ENCODE data around the gene ZNF512. TPM values are rescaled to one million over a fixed set of nuclear protein-coding genes. Genes with fewer than 3 reads are reported as not detected.
"Not testable (repeated sequence)": the region's sequence is repeated elsewhere in the genome, so short reads cannot be mapped to it uniquely, and the experiment has no call there.

ZNF512 gene
- total RNA-seq, 1 experiment from 2014 or later = 38.9 TPM

DNA sequence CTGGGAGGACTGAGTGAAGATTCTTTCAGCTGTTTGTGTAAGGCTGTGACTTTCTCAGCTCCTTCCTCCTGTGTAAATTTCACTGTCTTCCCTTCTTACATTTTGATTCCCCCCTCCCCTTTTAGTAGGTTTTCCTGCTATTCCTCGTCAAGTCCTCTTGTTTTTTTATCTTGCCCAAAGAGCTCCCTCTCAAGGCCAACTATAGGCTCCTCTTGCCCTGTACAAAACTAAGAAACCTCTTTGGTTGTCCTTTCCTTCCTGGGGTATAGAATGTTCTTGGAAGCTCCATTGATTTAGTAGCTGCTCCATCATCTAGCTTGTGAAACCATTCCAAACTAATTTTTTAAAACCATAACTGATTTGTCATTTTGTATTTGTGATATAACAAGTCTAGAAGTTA lies 38.7 kb downstream of the ZNF512 start:
- Histone ChIP-seq H3K4me1 (no peaks in the 10 kb centered on the region), H3K27me3 (replicated peaks; ENCODE audit: control insufficient read depth, insufficient read depth, low read length) (no peaks in the 10 kb centered on the region), H3K36me3 (ENCODE audit: control insufficient read depth, insufficient read depth, low read length) (peaks cover 1% of the 10 kb centered on the region), H3K9me3 (no peaks in the 10 kb centered on the region), H3K4me3 (ENCODE audit: low read depth, low read length) (no peak overlapping the region)
- BruUV-seq (replicated peaks) = no TSS peak
- CTCF ChIA-PET = interaction anchor here (0.6 kb wide), 1 partner anchor 158 kb away, joined by 3 read pairs; no protein-coding TSS in a partner anchor
- POLR2A ChIA-PET = no interaction called here
- Mint-ChIP-seq H3K4me3 (ENCODE audit: unreplicated experiment) (no peak overlapping the region), H3K9me3 (ENCODE audit: unreplicated experiment) (no peaks in the 10 kb centered on the region), H3K27me3 (ENCODE audit: insufficient read depth, unreplicated experiment) (no peaks in the 10 kb centered on the region), H3K4me1 (ENCODE audit: low read depth, unreplicated experiment) (no peaks in the 10 kb centered on the region), H3K27ac (ENCODE audit: unreplicated experiment) (no peak overlapping the region), H3K36me3 (ENCODE audit: insufficient read depth, unreplicated experiment) (peaks cover 45% of the 10 kb centered on the region)
- no peak for DNase-seq
- intact Hi-C loops (cut with micrococcal nuclease; ENCODE audit: unreplicated experiment) = loop anchor here (10.0 kb wide), 1 partner anchor 217 kb away; the partner anchor contains the start of gene PPM1G
- TF ChIP-seq, protein P1, sequence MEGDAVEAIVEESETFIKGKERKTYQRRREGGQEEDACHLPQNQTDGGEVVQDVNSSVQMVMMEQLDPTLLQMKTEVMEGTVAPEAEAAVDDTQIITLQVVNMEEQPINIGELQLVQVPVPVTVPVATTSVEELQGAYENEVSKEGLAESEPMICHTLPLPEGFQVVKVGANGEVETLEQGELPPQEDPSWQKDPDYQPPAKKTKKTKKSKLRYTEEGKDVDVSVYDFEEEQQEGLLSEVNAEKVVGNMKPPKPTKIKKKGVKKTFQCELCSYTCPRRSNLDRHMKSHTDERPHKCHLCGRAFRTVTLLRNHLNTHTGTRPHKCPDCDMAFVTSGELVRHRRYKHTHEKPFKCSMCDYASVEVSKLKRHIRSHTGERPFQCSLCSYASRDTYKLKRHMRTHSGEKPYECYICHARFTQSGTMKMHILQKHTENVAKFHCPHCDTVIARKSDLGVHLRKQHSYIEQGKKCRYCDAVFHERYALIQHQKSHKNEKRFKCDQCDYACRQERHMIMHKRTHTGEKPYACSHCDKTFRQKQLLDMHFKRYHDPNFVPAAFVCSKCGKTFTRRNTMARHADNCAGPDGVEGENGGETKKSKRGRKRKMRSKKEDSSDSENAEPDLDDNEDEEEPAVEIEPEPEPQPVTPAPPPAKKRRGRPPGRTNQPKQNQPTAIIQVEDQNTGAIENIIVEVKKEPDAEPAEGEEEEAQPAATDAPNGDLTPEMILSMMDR (IDR thresholded peaks at IDR 0.05; ENCODE audit: insufficient read depth in 1 of 2, low read depth in 1 of 2, low read length in 1 of 2, severe bottlenecking in 1 of 2, unreplicated experiment in 1 of 2) = no peak

DNA sequence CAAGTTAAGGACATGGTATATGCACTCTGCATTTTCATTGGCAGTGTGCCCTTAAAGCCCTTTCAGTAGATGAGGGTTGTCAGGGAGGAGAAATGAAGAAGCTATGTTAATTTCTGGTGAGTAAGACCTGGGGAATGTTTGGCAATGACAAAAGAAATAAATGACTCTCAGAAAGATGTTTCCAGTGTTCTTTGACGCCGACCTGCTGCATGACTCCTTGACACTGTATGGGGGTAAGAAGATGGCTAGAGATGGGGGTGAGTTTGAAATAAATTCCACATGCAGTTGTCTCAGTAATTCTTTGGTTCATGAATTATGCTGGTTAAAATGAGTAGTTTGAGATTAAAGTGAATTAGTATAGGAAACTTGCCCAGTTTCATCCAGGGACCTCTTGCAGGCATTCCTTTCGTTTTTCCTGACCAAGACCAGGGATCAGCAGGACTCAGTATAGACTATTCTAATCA lies 40.1 kb downstream of the ZNF512 start:
- intact Hi-C loops (cut with micrococcal nuclease; ENCODE audit: unreplicated experiment) = loop anchor here (10.0 kb wide), 1 partner anchor 218 kb away; the partner anchor contains the start of gene PPM1G
- H3K36me3 ChIP-seq (ENCODE audit: control insufficient read depth, insufficient read depth, low read length) = no peaks in the 10 kb centered on the region; the same call in 1 of the 2 replicates
- no TSS peak for BruUV-seq (replicated peaks)

DNA sequence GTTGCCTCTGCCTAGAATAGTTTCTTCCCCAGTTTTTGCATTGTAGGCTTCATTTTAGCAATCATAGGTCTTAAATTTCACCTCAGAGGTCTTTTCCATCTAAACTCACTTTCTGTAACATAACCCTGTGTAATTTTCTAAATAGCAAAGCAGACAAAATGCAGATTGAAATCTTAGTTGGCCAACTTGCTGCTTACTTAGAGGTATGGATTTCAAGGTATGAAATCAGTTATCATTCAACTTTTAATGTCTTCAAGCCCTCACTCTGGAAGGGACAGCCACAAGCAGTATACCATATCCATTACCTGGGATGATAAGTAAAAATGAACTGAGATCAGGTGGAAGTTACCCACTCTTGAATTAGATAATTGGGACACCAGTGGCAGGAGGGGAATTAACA lies 42.1 kb downstream of the ZNF512 start:
- no peaks in the 10 kb centered on the region for H3K27me3 Mint-ChIP-seq (ENCODE audit: insufficient read depth, unreplicated experiment)
- CTCF ChIA-PET = no interaction called here
- Histone ChIP-seq H3K27me3 (replicated peaks; ENCODE audit: control insufficient read depth, insufficient read depth, low read length) (no peaks in the 10 kb centered on the region), H3K4me1 (peaks cover 10% of the 10 kb centered on the region; the same call in 1 of the 2 replicates), H3K36me3 (ENCODE audit: control insufficient read depth, insufficient read depth, low read length) (no peaks in the 10 kb centered on the region; the same call in 1 of the 2 replicates), H3K4me3 (ENCODE audit: low read depth, low read length) (no peak overlapping the region), H3K9me3 (no peaks in the 10 kb centered on the region)
- POLR2A ChIA-PET = no interaction called here
- TF ChIP-seq, protein P1 (IDR thresholded peaks at IDR 0.05; ENCODE audit: insufficient read depth in 1 of 2, low read depth in 1 of 2, low read length in 1 of 2, severe bottlenecking in 1 of 2, unreplicated experiment in 1 of 2) = no peak
- H3K9me3 Mint-ChIP-seq (ENCODE audit: unreplicated experiment) = no peaks in the 10 kb centered on the region
- no TSS peak for BruUV-seq (replicated peaks)
- no peak overlapping the region for H3K27ac Mint-ChIP-seq (ENCODE audit: unreplicated experiment)
- intact Hi-C loops (cut with micrococcal nuclease; ENCODE audit: unreplicated experiment) = loop anchor here (10.0 kb wide), 1 partner anchor 220 kb away; the partner anchor contains the start of gene PPM1G
- H3K4me1 Mint-ChIP-seq (ENCODE audit: low read depth, unreplicated experiment) = peaks cover 14% of the 10 kb centered on the region
- DNase-seq = no peak
- H3K36me3 Mint-ChIP-seq (ENCODE audit: insufficient read depth, unreplicated experiment) = peaks cover 30% of the 10 kb centered on the region
- H3K4me3 Mint-ChIP-seq (ENCODE audit: unreplicated experiment) = no peak overlapping the region

More for the DNA sequence above, 40.1 kb downstream of the ZNF512 start:
- POLR2A ChIA-PET = interaction anchor here (1.5 kb wide), 1 partner anchor 41 kb away, joined by 3 read pairs; the partner anchor contains the start of genes SLC4A1AP and SUPT7L
- H3K4me1 Mint-ChIP-seq (ENCODE audit: low read depth, unreplicated experiment) = peaks cover 11% of the 10 kb centered on the region
- peaks cover 35% of the 10 kb centered on the region for H3K36me3 Mint-ChIP-seq (ENCODE audit: insufficient read depth, unreplicated experiment)
- H3K27me3 Mint-ChIP-seq (ENCODE audit: insufficient read depth, unreplicated experiment) = no peaks in the 10 kb centered on the region
- no peak overlapping the region for H3K4me3 Mint-ChIP-seq (ENCODE audit: unreplicated experiment)
- Histone ChIP-seq H3K4me1 (0 out of 2 replicates have a peak, but pooled peaks cover 4% of the 10 kb centered on the region), H3K9me3 (no peaks in the 10 kb centered on the region), H3K27me3 (replicated peaks; ENCODE audit: control insufficient read depth, insufficient read depth, low read length) (no peaks in the 10 kb centered on the region), H3K4me3 (ENCODE audit: low read depth, low read length) (no peak overlapping the region)
- no peak for DNase-seq
- no peaks in the 10 kb centered on the region for H3K9me3 Mint-ChIP-seq (ENCODE audit: unreplicated experiment)
- CTCF ChIA-PET = no interaction called here
- TF ChIP-seq, protein P1 (IDR thresholded peaks at IDR 0.05; ENCODE audit: insufficient read depth in 1 of 2, low read depth in 1 of 2, low read length in 1 of 2, severe bottlenecking in 1 of 2, unreplicated experiment in 1 of 2) = no peak
- no peak overlapping the region for H3K27ac Mint-ChIP-seq (ENCODE audit: unreplicated experiment)

DNA sequence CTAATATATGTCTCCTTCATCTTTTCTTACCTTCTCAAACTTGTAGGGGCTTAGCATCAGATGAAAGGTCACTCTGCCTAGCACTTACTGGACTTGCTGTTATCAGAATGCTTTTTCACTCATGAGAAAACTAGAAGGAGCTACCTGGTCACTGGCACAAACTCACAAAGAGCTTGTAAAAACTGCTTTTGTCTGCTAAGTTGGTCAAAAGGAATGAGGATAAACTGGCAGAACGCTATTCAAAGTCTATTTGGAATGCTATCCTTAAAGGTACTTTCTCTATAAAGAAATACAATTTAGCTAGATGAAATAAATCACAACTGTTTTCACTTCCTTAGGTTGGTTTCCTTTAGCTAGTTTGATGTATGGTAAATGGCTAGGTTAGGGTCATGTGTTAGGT lies 43.5 kb downstream of the ZNF512 start:
- H3K4me1 ChIP-seq = peaks cover 10% of the 10 kb centered on the region; the same call in 1 of the 2 replicates
- DNase-seq; H3K4me3 ChIP-seq (ENCODE audit: low read depth, low read length); H3K36me3 ChIP-seq (ENCODE audit: control insufficient read depth, insufficient read depth, low read length); CTCF ChIA-PET; H3K9me3 ChIP-seq; H3K9me3 Mint-ChIP-seq (ENCODE audit: unreplicated experiment); H3K27me3 Mint-ChIP-seq (ENCODE audit: insufficient read depth, unreplicated experiment); H3K27ac Mint-ChIP-seq (ENCODE audit: unreplicated experiment); H3K4me3 Mint-ChIP-seq (ENCODE audit: unreplicated experiment); H3K27me3 ChIP-seq (replicated peaks; ENCODE audit: control insufficient read depth, insufficient read depth, low read length); BruUV-seq (replicated peaks): not testable (repeated sequence)
- intact Hi-C loops (cut with micrococcal nuclease; ENCODE audit: unreplicated experiment) = loop anchor here (10.0 kb wide), 1 partner anchor 222 kb away; the partner anchor contains the start of gene PPM1G
- Mint-ChIP-seq H3K4me1 (ENCODE audit: low read depth, unreplicated experiment) (peaks cover 14% of the 10 kb centered on the region), H3K36me3 (ENCODE audit: insufficient read depth, unreplicated experiment) (peaks cover 17% of the 10 kb centered on the region)
- POLR2A ChIA-PET = interaction anchor here (0.6 kb wide), 1 partner anchor 415 kb away, joined by 4 read pairs; the partner anchor contains the start of genes ATRAID and SLC5A6

DNA sequence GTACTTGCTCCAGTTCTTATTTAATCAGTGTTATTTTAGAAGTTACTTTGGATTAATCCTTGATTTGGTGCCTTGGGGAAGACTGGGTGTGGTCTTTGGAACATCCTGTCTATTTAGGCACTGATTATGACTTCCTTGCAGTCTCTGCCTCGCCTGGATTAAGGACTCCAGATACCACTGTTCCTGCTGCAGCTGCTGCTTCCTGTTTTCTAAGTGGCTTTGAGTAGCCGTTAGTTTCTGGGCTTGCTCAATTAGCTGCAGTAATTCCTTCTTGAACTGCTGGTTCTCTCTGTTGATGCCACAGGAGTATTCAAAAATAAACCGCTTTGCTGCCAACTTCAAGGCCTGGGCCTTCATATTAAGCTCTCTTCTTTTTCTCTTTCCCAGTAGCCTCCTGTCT lies 44.1 kb downstream of the ZNF512 start:
- H3K9me3 Mint-ChIP-seq (ENCODE audit: unreplicated experiment); H3K27ac Mint-ChIP-seq (ENCODE audit: unreplicated experiment); H3K4me3 Mint-ChIP-seq (ENCODE audit: unreplicated experiment); H3K4me3 ChIP-seq (ENCODE audit: low read depth, low read length); H3K36me3 ChIP-seq (ENCODE audit: control insufficient read depth, insufficient read depth, low read length); H3K27me3 Mint-ChIP-seq (ENCODE audit: insufficient read depth, unreplicated experiment); CTCF ChIA-PET; DNase-seq; BruUV-seq (replicated peaks); H3K27me3 ChIP-seq (replicated peaks; ENCODE audit: control insufficient read depth, insufficient read depth, low read length); H3K9me3 ChIP-seq: not testable (repeated sequence)
- intact Hi-C loops (cut with micrococcal nuclease; ENCODE audit: unreplicated experiment) = loop anchor here (10.0 kb wide), 1 partner anchor 222 kb away; the partner anchor contains the start of gene PPM1G
- peaks cover 18% of the 10 kb centered on the region for H3K36me3 Mint-ChIP-seq (ENCODE audit: insufficient read depth, unreplicated experiment)
- POLR2A ChIA-PET = interaction anchor here (0.6 kb wide), 1 partner anchor 415 kb away, joined by 4 read pairs; the partner anchor contains the start of genes ATRAID and SLC5A6
- H3K4me1 Mint-ChIP-seq (ENCODE audit: low read depth, unreplicated experiment) = peaks cover 14% of the 10 kb centered on the region
- peaks cover 10% of the 10 kb centered on the region; the same call in 1 of the 2 replicates for H3K4me1 ChIP-seq

Measured in Caco-2 (cell line).